IMR-90 (cell line): ENCODE measurements around the gene RNF180. TPM values are rescaled to one million over a fixed set of nuclear protein-coding genes. Genes with fewer than 3 reads are reported as not detected.

Experiments
- ATAC-seq: fragments of 200-7000 bp; cut with Tn5 transposase; 2 replicates; pipeline ENCODE4 v1.9.1; 2020; ENCODE audit warnings: low read depth, mild to moderate bottlenecking, moderate library complexity
- BruUV-seq: library from RNA; stranded (reverse); fragments of 400-500 nt; replicated peaks from 2 replicates; lab custom pipeline; 2021; lab: Mats Ljungman, UMichigan
- CTCF ChIA-PET: fragments of 300-600 bp; formaldehyde crosslinking; extraction: SDS; loops from one replicate; lab custom pipeline; 2021; ENCODE audit warnings: antibody characterized with exemption; lab: Yijun Ruan, JAX
- POLR2A ChIA-PET: fragments of 300-600 bp; sonication (Branson Sonifier 250); formaldehyde crosslinking; loops from one replicate; lab custom pipeline; 2022; ENCODE audit warnings: antibody characterized with exemption; ENCODE audit not compliant: unreplicated experiment; lab: Charles Lee
- DNase-seq: peaks from one replicate; pipeline ENCODE4 v3.0.0; 2013
- H2AFZ ChIP-seq: replicated peaks from 2 replicates; pipeline ENCODE3; 2013; ENCODE audit warnings: low read length, mild to moderate bottlenecking; ENCODE audit not compliant: poor library complexity
- H2AK5ac ChIP-seq: 2 replicates; pipeline ENCODE4 v1.6.1; 2013; ENCODE audit warnings: low read depth, low read length, inconsistent platforms
- H2AK9ac ChIP-seq: replicated peaks from 2 replicates; pipeline ENCODE3; 2013; ENCODE audit warnings: mild to moderate bottlenecking, low read depth, low read length, moderate library complexity; ENCODE audit not compliant: poor library complexity
- H2BK120ac ChIP-seq: 2 replicates; pipeline ENCODE4 v1.6.1; 2013; ENCODE audit warnings: low read depth, low read length, inconsistent platforms
- H2BK15ac ChIP-seq: 3 replicates; pipeline ENCODE4 v1.6.1; 2013; ENCODE audit warnings: low read depth, low read length, inconsistent platforms
- H2BK20ac ChIP-seq: 2 replicates; pipeline ENCODE4 v1.6.1; 2013; ENCODE audit warnings: low read depth, mild to moderate bottlenecking, inconsistent platforms, low read length, moderate library complexity
- H2BK5ac ChIP-seq: 2 replicates; pipeline ENCODE4 v1.6.1; 2013; ENCODE audit warnings: mild to moderate bottlenecking, low read depth, low read length, inconsistent platforms; ENCODE audit not compliant: poor library complexity, severe bottlenecking
- H3K14ac ChIP-seq: replicated peaks from 2 replicates; pipeline ENCODE4 v1.6.1; 2013; ENCODE audit warnings: low read depth, low read length, inconsistent platforms
- H3K18ac ChIP-seq: 2 replicates; pipeline ENCODE4 v1.6.1; 2013; ENCODE audit warnings: low read depth, low read length, control low read depth
- H3K23ac ChIP-seq: 2 replicates; pipeline ENCODE4 v1.6.1; 2013; ENCODE audit warnings: low read depth, low read length, inconsistent platforms
- H3K27ac ChIP-seq: 2 replicates; pipeline ENCODE4 v1.5.1; 2013; ENCODE audit warnings: mild to moderate bottlenecking, control low read depth, low read length; ENCODE audit not compliant: insufficient read depth
- H3K27me3 ChIP-seq: 2 replicates; pipeline ENCODE4 v1.6.1; 2013; ENCODE audit warnings: low read length; ENCODE audit not compliant: control insufficient read depth, insufficient read depth
- H3K36me3 ChIP-seq: 2 replicates; pipeline ENCODE4 v1.6.1; 2013; ENCODE audit warnings: low read length, mixed read lengths; ENCODE audit not compliant: control insufficient read depth, insufficient read depth
- H3K4ac ChIP-seq: 2 replicates; pipeline ENCODE4 v1.6.1; 2013; ENCODE audit warnings: low read depth, low read length, inconsistent platforms
- H3K4me1 ChIP-seq: 2 replicates; pipeline ENCODE4 v1.6.1; 2013; ENCODE audit warnings: low read length, mixed read lengths; ENCODE audit not compliant: control insufficient read depth, insufficient read depth
- H3K4me2 ChIP-seq: 2 replicates; pipeline ENCODE4 v1.6.1; 2013; ENCODE audit warnings: low read depth, mild to moderate bottlenecking, control low read depth, low read length, moderate library complexity
- H3K4me3 ChIP-seq: 2 replicates; pipeline ENCODE4 v1.5.1; 2013; ENCODE audit warnings: low read depth, mild to moderate bottlenecking, control low read depth, low read length, moderate library complexity; ENCODE audit not compliant: insufficient read depth
- H3K56ac ChIP-seq: 2 replicates; pipeline ENCODE4 v1.6.1; 2013; ENCODE audit warnings: low read length, inconsistent platforms; ENCODE audit not compliant: insufficient read depth; ENCODE audit errors: extremely low read depth
- H3K79me1 ChIP-seq, 2 experiments: 2 replicates each; pipeline ENCODE4 v1.6.1; 2013; ENCODE audit warnings: low read length in 2 of 2, inconsistent platforms in 1 of 2, low read depth in 1 of 2
- H3K9ac ChIP-seq: 2 replicates; pipeline ENCODE4 v1.6.1; 2013; ENCODE audit warnings: low read depth, low read length, control low read depth
- H3K9me1 ChIP-seq: 2 replicates; pipeline ENCODE4 v1.6.1; 2013; ENCODE audit warnings: low read length, inconsistent platforms; ENCODE audit not compliant: insufficient read depth
- H3K9me3 ChIP-seq: 2 replicates; pipeline ENCODE4 v1.6.1; 2013; ENCODE audit warnings: low read length; ENCODE audit not compliant: control insufficient read depth, insufficient read depth
- H4K20me1 ChIP-seq: 2 replicates; pipeline ENCODE4 v1.6.1; 2013; ENCODE audit warnings: low read length, inconsistent platforms; ENCODE audit not compliant: insufficient read depth
- H4K5ac ChIP-seq: 2 replicates; pipeline ENCODE4 v1.6.1; 2013; ENCODE audit warnings: mild to moderate bottlenecking, low read depth, low read length, control low read depth
- H4K8ac ChIP-seq, 2 experiments: 2 replicates each; pipeline ENCODE4 v1.6.1; 2013; ENCODE audit warnings: low read depth in 2 of 2, low read length in 2 of 2, control low read depth in 1 of 2, inconsistent platforms in 1 of 2
- H4K91ac ChIP-seq: 2 replicates; pipeline ENCODE4 v1.6.1; 2013; ENCODE audit warnings: low read depth, low read length, inconsistent platforms; ENCODE audit not compliant: insufficient read depth
- BHLHE40 ChIP-seq: fragments of 150-350 bp; IDR thresholded peaks from 2 replicates; pipeline ENCODE4 v1.6.1; 2016; ENCODE audit warnings: mild to moderate bottlenecking, low read depth, low read length
- CEBPB ChIP-seq: IDR thresholded peaks from 2 replicates; pipeline ENCODE4 v1.6.1; 2012; ENCODE audit warnings: low read depth, low read length, improper control_type of control experiment
- CHD1 ChIP-seq: IDR thresholded peaks from 2 replicates; pipeline ENCODE4 v1.6.1; 2012; ENCODE audit warnings: low read depth, low read length, improper control_type of control experiment
- CTCF ChIP-seq: conservative IDR thresholded peaks from 2 replicates; pipeline ENCODE4 v1.5.1; 2012; ENCODE audit warnings: mild to moderate bottlenecking, low read depth, low read length, improper control_type of control experiment
- ELK1 ChIP-seq: fragments of 150-350 bp; IDR thresholded peaks from 2 replicates; pipeline ENCODE4 v1.6.1; 2016; ENCODE audit warnings: low read depth, mild to moderate bottlenecking, low read length, moderate library complexity, borderline replicate concordance
- FOS ChIP-seq: fragments of 150-350 bp; IDR thresholded peaks from 2 replicates; pipeline ENCODE4 v1.6.1; 2016; ENCODE audit warnings: low read depth, low read length
- MAFK ChIP-seq: IDR thresholded peaks from 2 replicates; pipeline ENCODE4 v1.6.1; 2012; ENCODE audit warnings: low read depth, low read length, improper control_type of control experiment
- MAZ ChIP-seq: IDR thresholded peaks from 2 replicates; pipeline ENCODE4 v1.6.1; 2012; ENCODE audit warnings: low read depth, mild to moderate bottlenecking, low read length, improper control_type of control experiment, moderate library complexity, borderline replicate concordance
- MXI1 ChIP-seq: IDR thresholded peaks from 2 replicates; pipeline ENCODE4 v1.6.1; 2012; ENCODE audit warnings: low read depth, mild to moderate bottlenecking, low read length, moderate library complexity, borderline replicate concordance
- NFE2L2 ChIP-seq: fragments of 150-350 bp; IDR thresholded peaks from 2 replicates; pipeline ENCODE4 v1.6.1; 2016; ENCODE audit warnings: low read depth, mild to moderate bottlenecking, low read length
- POLR2A ChIP-seq: IDR thresholded peaks from 2 replicates; pipeline ENCODE4 v1.6.1; 2012; ENCODE audit warnings: mild to moderate bottlenecking, low read depth, low read length
- RAD21 ChIP-seq: IDR thresholded peaks from 2 replicates; pipeline ENCODE4 v1.6.1; 2012; ENCODE audit warnings: low read length, improper control_type of control experiment
- RCOR1 ChIP-seq: IDR thresholded peaks from 2 replicates; pipeline ENCODE4 v1.6.1; 2012; ENCODE audit warnings: mild to moderate bottlenecking, low read length, improper control_type of control experiment; ENCODE audit not compliant: insufficient replicate concordance
- RFX5 ChIP-seq: IDR thresholded peaks from 2 replicates; pipeline ENCODE4 v1.8.0; 2012; ENCODE audit warnings: low read depth, mild to moderate bottlenecking, low read length, moderate library complexity
- SMC3 ChIP-seq: fragments of 150-350 bp; IDR thresholded peaks from 2 replicates; pipeline ENCODE4 v1.6.1; 2016; ENCODE audit warnings: low read depth, mild to moderate bottlenecking, antibody characterized with exemption, low read length, moderate library complexity
- WGBS, 2 experiments: methylation state at CpG; one replicate each; pipeline versions ENCODE4 v1.1.5 to v1.1.7; 2013; ENCODE audit warnings: missing lambda C conversion rate in 2 of 2; ENCODE audit not compliant: insufficient read length in 1 of 2; ENCODE audit errors: extremely low coverage in 2 of 2; 5-methylcytosine and 5-hydroxymethylcytosine counted together
- dilution Hi-C: fragments of 300-500 bp; cut with HindIII; formaldehyde crosslinking; loops from one replicate; pipeline ENCODE4 v1.14.3; 2018; ENCODE audit warnings: low sequenced_read_pairs; ENCODE audit not compliant: unreplicated experiment
- in situ Hi-C: fragments of 300-500 bp; cut with MboI; formaldehyde crosslinking; loops from 3 replicates; pipeline ENCODE4 v1.14.3; 2019; ENCODE audit warnings: low sequenced_read_pairs, inconsistent platforms, mixed read lengths
- intact Hi-C: fragments of 100-400 bp; cut with micrococcal nuclease; formaldehyde crosslinking; loops from 2 replicates; pipeline ENCODE4 v1.10.0; 2022
- polyA plus RNA-seq, 3 experiments: library from polyadenylated mRNA; depleted of rRNA; stranded (reverse); fragments of >200 nt; gene quantifications; 2 replicates each; pipeline ENCODE4 v1.2.3, GENCODE V29; 2012; ENCODE audit warnings: low replicate concordance in 1 of 3
- total RNA-seq: library from RNA; depleted of rRNA; stranded (reverse); fragments of >200 nt; gene quantifications from 2 replicates; pipeline ENCODE4 v1.2.3, GENCODE V29; 2012
- TF ChIP-seq, protein P1 (sequence below): fragments of 150-350 bp; IDR thresholded peaks from 2 replicates; pipeline ENCODE4 v1.6.1; 2017; ENCODE audit warnings: mild to moderate bottlenecking, antibody characterized with exemption, low read length, low read depth

RNF180 gene
- total and polyA plus RNA-seq, 2 of the 4 experiments (the other 2 are of a cell fraction): 0.02 to 0.36 TPM

GRCh38 chr5:64308135-64308534, 142.5 kb downstream of the RNF180 start:
- Histone ChIP-seq H3K27me3 (no peaks in the 10 kb centered on the region), H4K20me1 (no peaks in the 10 kb centered on the region), H2BK15ac (no peak overlapping the region), H2AK9ac (no peak overlapping the region), H3K27ac (no peak overlapping the region), H3K56ac (no peak overlapping the region), H3K4me3 (no peak overlapping the region), H3K79me1 (no peaks in the 10 kb centered on the region), H2AFZ (no peak overlapping the region), H3K23ac (no peak overlapping the region), H4K5ac (no peak overlapping the region), H3K9me3 (no peaks in the 10 kb centered on the region), H4K8ac (no peak overlapping the region), H3K14ac (no peak overlapping the region), H2BK5ac (no peak overlapping the region), H3K4me2 (no peak overlapping the region), H3K4ac (no peak overlapping the region), H2BK20ac (no peak overlapping the region), H3K9ac (no peak overlapping the region), H3K4me1 (no peaks in the 10 kb centered on the region), H2AK5ac (no peak overlapping the region), H3K9me1 (no peaks in the 10 kb centered on the region), H2BK120ac (no peak overlapping the region), H4K91ac (no peak overlapping the region), H3K18ac (no peak overlapping the region), H3K36me3 (no peaks in the 10 kb centered on the region)
- DNase-seq: no peak
- intact Hi-C loops: no loop called here
- ChIA-PET CTCF (no interaction called here), POLR2A (no interaction called here)
- ATAC-seq: no peak
- no TSS peak for BruUV-seq
- in situ Hi-C loops: no loop called here
- TF ChIP-seq RAD21 (no peak), SMC3 (no peak), MAFK (no peak), ELK1 (no peak), FOS (no peak), BHLHE40 (no peak), MAZ (no peak), RCOR1 (no peak), MXI1 (no peak), RFX5 (no peak), CTCF (no peak), CEBPB (no peak), POLR2A (no peak), CHD1 (no peak), NFE2L2 (no peak)
- TF ChIP-seq, protein P1, sequence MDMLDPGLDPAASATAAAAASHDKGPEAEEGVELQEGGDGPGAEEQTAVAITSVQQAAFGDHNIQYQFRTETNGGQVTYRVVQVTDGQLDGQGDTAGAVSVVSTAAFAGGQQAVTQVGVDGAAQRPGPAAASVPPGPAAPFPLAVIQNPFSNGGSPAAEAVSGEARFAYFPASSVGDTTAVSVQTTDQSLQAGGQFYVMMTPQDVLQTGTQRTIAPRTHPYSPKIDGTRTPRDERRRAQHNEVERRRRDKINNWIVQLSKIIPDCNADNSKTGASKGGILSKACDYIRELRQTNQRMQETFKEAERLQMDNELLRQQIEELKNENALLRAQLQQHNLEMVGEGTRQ: no peak
- no CpG with 5 or more reads among the region's 1 CpG for WGBS, 2 experiments
- dilution Hi-C loops: no loop called here
